NB4 (cell line): Measurements from ENCODE around the gene MGME1.

Experiments
- POLR2A ChIP-seq: IDR thresholded peaks from 2 replicates; pipeline ENCODE4 v1.6.1; 2011; ENCODE audit warnings: mild to moderate bottlenecking; ENCODE audit not compliant: insufficient read length; ENCODE audit errors: extremely low read depth
- TF ChIP-seq, protein P1 (sequence below): IDR thresholded peaks from one replicate; pipeline ENCODE4 v1.5.1; 2012; ENCODE audit warnings: low read depth, low read length

DNA sequence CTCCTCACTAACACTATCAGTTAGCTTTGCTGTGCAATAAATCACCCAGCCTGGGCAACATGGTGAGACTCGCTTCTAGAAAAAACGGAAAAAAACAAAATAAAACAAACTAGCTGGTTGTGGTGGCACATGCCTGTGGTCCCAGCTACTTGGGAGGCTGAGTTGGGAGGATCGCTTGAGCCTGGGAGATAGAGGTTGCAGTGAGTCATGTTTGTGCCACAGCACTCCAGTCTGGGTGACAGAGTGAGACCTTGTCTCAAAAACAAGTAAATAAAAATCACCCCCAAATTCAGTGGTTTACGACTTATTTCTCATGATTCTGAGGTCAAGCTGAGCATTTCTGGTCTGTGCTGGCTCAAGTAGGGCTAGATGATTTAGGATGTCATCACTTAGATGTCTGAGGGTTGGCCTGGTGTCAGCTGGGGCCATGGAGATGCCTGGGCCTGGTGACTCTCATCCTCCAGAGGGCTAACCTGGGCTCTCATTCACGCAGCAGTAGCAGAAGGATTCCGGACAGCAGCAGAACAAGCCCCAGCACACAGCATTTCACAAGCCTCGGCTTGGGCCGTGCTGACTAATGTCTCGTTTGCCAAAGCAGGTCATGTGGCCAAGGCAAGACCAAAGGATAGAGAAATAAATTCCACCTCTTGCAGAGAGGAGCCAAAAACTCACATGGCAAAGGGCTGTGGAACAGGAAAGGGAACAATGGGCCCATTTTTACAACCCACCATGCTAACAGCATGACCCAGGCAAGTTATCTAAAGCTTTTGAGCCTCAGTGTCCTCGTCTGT lies 32.5 kb downstream of the MGME1 start:
- TF ChIP-seq, protein P1, sequence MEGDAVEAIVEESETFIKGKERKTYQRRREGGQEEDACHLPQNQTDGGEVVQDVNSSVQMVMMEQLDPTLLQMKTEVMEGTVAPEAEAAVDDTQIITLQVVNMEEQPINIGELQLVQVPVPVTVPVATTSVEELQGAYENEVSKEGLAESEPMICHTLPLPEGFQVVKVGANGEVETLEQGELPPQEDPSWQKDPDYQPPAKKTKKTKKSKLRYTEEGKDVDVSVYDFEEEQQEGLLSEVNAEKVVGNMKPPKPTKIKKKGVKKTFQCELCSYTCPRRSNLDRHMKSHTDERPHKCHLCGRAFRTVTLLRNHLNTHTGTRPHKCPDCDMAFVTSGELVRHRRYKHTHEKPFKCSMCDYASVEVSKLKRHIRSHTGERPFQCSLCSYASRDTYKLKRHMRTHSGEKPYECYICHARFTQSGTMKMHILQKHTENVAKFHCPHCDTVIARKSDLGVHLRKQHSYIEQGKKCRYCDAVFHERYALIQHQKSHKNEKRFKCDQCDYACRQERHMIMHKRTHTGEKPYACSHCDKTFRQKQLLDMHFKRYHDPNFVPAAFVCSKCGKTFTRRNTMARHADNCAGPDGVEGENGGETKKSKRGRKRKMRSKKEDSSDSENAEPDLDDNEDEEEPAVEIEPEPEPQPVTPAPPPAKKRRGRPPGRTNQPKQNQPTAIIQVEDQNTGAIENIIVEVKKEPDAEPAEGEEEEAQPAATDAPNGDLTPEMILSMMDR: no peak
- TF ChIP-seq POLR2A: no peak
